Measurements from ENCODE around the gene OR2B2.

OR2B2 gene

GRCh38 chr6:27872642-27873020 lies 39.6 kb downstream of the OR2B2 start:
- peak overlapping the region; percentile 71 for H3K4me3 ChIP-seq (ENCODE audit: low read depth, low read length)
- DNase-seq = no peak
- in situ Hi-C loops (cut with HindIII; ENCODE audit: low pct_ligation_motif_present, low sequenced_read_pairs) = no loop called here
- no peak for TF ChIP-seq CTCF (IDR thresholded peaks at IDR 0.05; ENCODE audit: low read depth, low read length, missing control alignments)
- H3K36me3 ChIP-seq (replicated peaks) = no peaks in the 10 kb centered on the region
- peak overlapping the region; percentile 86 for H3K27ac ChIP-seq
- no peaks in the 10 kb centered on the region for H3K27me3 ChIP-seq (replicated peaks)

- TF ChIP-seq CTCF (IDR thresholded peaks at IDR 0.05; ENCODE audit: low read depth, low read length, missing control alignments) = peak; percentile 45
- DNase-seq = peak; percentile 96
- in situ Hi-C loops (cut with HindIII; ENCODE audit: low pct_ligation_motif_present, low sequenced_read_pairs) = no loop called here
These were observed 40.1 kb downstream of the OR2B2 start for GRCh38 chr6:27871924-27872638.

DNA sequence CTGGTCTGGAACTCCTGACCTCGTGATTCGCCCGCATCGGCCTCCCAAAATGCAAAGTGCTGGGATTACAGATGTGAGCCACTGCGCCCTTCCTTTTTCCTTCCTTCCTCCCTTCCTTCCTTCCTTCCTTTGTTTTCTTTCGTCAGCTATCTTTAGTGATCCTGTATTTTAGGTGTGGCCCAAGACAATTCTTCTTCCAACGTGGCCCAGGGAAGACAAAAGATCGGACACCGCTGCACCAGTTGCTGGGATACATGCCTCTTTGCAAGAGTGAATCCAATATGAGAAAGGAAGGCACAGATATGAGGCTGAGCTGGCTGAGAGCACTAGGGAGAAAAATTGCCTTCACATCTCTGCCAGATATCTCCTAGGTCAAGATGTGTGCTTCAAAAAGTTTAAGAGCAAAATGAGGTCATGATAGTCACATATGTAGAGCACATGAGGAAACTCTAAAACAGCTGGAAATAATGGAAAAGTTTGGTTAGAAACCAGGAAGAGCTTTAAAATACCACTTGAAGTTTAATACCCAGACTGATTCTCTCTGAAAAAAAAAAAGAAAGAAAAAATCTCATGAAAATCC lies 41.8 kb downstream of the OR2B2 start:
- TF ChIP-seq CTCF (IDR thresholded peaks at IDR 0.05; ENCODE audit: low read depth, low read length, missing control alignments) = no peak
- H3K36me3 ChIP-seq (replicated peaks) = no peaks in the 10 kb centered on the region
- DNase-seq = no peak
- H3K27ac ChIP-seq = no peak overlapping the region
- no peaks in the 10 kb centered on the region for H3K27me3 ChIP-seq (replicated peaks)
- in situ Hi-C loops (cut with HindIII; ENCODE audit: low pct_ligation_motif_present, low sequenced_read_pairs) = no loop called here
- no peak overlapping the region for H3K4me3 ChIP-seq (ENCODE audit: low read depth, low read length)

More at GRCh38 chr6:27871924-27872638, 40.1 kb downstream of the OR2B2 start:
- peak overlapping the region; percentile 86 for H3K27ac ChIP-seq
- no peaks in the 10 kb centered on the region for H3K27me3 ChIP-seq (replicated peaks)
- H3K36me3 ChIP-seq (replicated peaks) = no peaks in the 10 kb centered on the region
- peak overlapping the region; percentile 71 for H3K4me3 ChIP-seq (ENCODE audit: low read depth, low read length)

DNA sequence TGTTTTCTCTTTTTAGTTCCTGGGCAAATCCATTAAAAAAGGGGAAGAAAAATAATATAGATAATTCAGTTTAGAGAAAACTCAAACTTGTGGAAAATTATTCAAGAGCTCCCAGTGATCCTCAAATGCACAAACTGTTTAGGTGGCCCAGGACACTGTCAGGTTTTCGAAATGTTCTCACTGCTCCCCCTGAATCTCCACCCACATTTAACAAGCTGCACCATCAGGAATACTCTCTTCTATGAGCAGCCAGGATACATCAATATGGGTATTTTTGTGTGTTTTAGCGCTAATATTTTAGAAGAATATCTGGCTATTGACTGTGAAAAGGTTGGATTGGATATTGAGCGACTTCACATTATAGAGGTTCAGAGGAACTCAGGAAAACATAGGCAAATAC lies 43.9 kb downstream of the OR2B2 start:
- no peak for DNase-seq
- TF ChIP-seq CTCF (IDR thresholded peaks at IDR 0.05; ENCODE audit: low read depth, low read length, missing control alignments) = no peak
- Histone ChIP-seq H3K36me3 (replicated peaks) (no peaks in the 10 kb centered on the region), H3K4me3 (ENCODE audit: low read depth, low read length) (no peak overlapping the region), H3K27ac (no peak overlapping the region), H3K27me3 (replicated peaks) (no peaks in the 10 kb centered on the region)
- in situ Hi-C loops (cut with HindIII; ENCODE audit: low pct_ligation_motif_present, low sequenced_read_pairs) = no loop called here

DNA sequence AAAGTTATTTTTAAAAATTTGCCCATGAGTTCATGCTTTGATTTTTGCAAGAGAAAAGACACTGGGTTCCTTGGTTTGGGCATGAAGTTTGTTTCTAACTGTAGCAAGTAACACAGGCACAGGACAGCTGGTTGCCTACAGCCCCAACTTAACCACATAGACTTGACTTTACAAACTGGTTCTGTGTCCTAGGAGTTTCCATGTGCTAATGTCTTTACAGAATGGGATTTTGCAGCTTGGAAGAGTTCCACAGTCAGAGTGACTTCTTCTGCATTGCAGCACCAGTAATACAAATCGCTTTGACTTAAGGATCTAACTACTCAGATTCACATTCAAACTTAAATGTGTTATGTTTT lies 44.3 kb downstream of the OR2B2 start:
- no peak for DNase-seq

More for the DNA sequence above, 44.3 kb downstream of the OR2B2 start:
- no peaks in the 10 kb centered on the region for H3K36me3 ChIP-seq (replicated peaks)
- no peaks in the 10 kb centered on the region for H3K27me3 ChIP-seq (replicated peaks)
- TF ChIP-seq CTCF (IDR thresholded peaks at IDR 0.05; ENCODE audit: low read depth, low read length, missing control alignments) = no peak
- in situ Hi-C loops (cut with HindIII; ENCODE audit: low pct_ligation_motif_present, low sequenced_read_pairs) = no loop called here
- H3K4me3 ChIP-seq (ENCODE audit: low read depth, low read length) = no peak overlapping the region
- peak overlapping the region; percentile 47 for H3K27ac ChIP-seq

All from brain microvascular endothelial cell (primary cell).